Neural progenitor cell (in vitro differentiated cells): ENCODE measurements around the gene SMYD3. TPM values are rescaled to one million over a fixed set of nuclear protein-coding genes. Genes with fewer than 3 reads are reported as not detected.

Experiments used
- DNase-seq: peaks from one replicate; pipeline ENCODE4 v3.0.0-alpha.2; 2016; ENCODE audit warnings: low spot score
- H2AFZ ChIP-seq: fragments of 200-600 bp; sonication (generic); replicated peaks from 2 replicates; pipeline ENCODE4 v1.6.1; 2016; ENCODE audit warnings: antibody characterized with exemption
- H3F3A ChIP-seq: fragments of 200-600 bp; sonication (generic); 2 replicates; pipeline ENCODE4 v1.6.1; 2016; ENCODE audit warnings: antibody characterized with exemption, low read depth
- H3K27ac ChIP-seq: fragments of 200-600 bp; sonication (generic); 2 replicates; pipeline ENCODE4 v1.5.1; 2016; ENCODE audit warnings: mild to moderate bottlenecking
- H3K27me3 ChIP-seq: fragments of 200-600 bp; sonication (generic); 2 replicates; pipeline ENCODE4 v1.6.1; 2016; ENCODE audit warnings: mild to moderate bottlenecking, moderate library complexity
- H3K36me3 ChIP-seq: fragments of 200-600 bp; sonication (generic); 2 replicates; pipeline ENCODE4 v1.5.1; 2016
- H3K4me1 ChIP-seq: fragments of 200-600 bp; sonication (generic); 2 replicates; pipeline ENCODE4 v1.6.1; 2016; ENCODE audit warnings: mixed run types
- H3K4me2 ChIP-seq: fragments of 200-600 bp; sonication (generic); 2 replicates; pipeline ENCODE4 v1.6.1; 2016
- H3K4me3 ChIP-seq: fragments of 200-600 bp; sonication (generic); 2 replicates; pipeline ENCODE4 v1.5.1; 2016
- H3K79me2 ChIP-seq: fragments of 200-600 bp; sonication (generic); 2 replicates; pipeline ENCODE4 v1.6.1; 2016; ENCODE audit warnings: low read depth
- H3K9ac ChIP-seq: fragments of 200-600 bp; sonication (generic); 2 replicates; pipeline ENCODE4 v1.6.1; 2016
- H3K9me3 ChIP-seq: fragments of 200-600 bp; sonication (generic); 2 replicates; pipeline ENCODE4 v1.5.1; 2016; ENCODE audit warnings: low read depth
- H4K20me1 ChIP-seq: fragments of 200-600 bp; sonication (generic); 2 replicates; pipeline ENCODE4 v1.6.1; 2016; ENCODE audit warnings: low read depth
- H3K27ac Mint-ChIP-seq: 3 replicates; pipeline ENCODE4 v1.8.0; 2021; ENCODE audit warnings: mixed read lengths
- H3K27me3 Mint-ChIP-seq: 2 replicates; pipeline ENCODE4 v1.8.0; 2022; ENCODE audit warnings: low read depth, mild to moderate bottlenecking, inconsistent platforms, moderate library complexity, mixed read lengths; ENCODE audit not compliant: insufficient read depth
- H3K36me3 Mint-ChIP-seq: 3 replicates; pipeline ENCODE4 v1.8.0; 2021; ENCODE audit warnings: mixed read lengths
- H3K4me1 Mint-ChIP-seq: 3 replicates; pipeline ENCODE4 v1.8.0; 2021; ENCODE audit warnings: mixed read lengths
- H3K4me3 Mint-ChIP-seq: 3 replicates; pipeline ENCODE4 v1.8.0; 2021; ENCODE audit warnings: mild to moderate bottlenecking, moderate library complexity, mixed read lengths
- H3K9me3 Mint-ChIP-seq: 3 replicates; pipeline ENCODE4 v1.8.0; 2020; ENCODE audit warnings: mixed read lengths
- EZH2 ChIP-seq: fragments of 200-600 bp; sonication (generic); IDR thresholded peaks from 2 replicates; pipeline ENCODE4 v1.6.1; 2017; ENCODE audit warnings: antibody characterized with exemption, mild to moderate bottlenecking, moderate library complexity
- EZH2phosphoT487 ChIP-seq: fragments of 200-600 bp; sonication (generic); IDR thresholded peaks from 2 replicates; pipeline ENCODE4 v1.6.1; 2017; ENCODE audit warnings: antibody characterized with exemption
- total RNA-seq: library from RNA; depleted of rRNA; stranded (reverse); fragments of >200 nt; gene quantifications from 2 replicates; pipeline ENCODE4 v1.2.3, GENCODE V29; 2015; ENCODE audit warnings: low replicate concordance
- TF ChIP-seq, protein P1 (sequence below): fragments of 200-600 bp; sonication (generic); IDR thresholded peaks from 2 replicates; pipeline ENCODE4 v1.5.1; 2017; ENCODE audit warnings: antibody characterized with exemption, mild to moderate bottlenecking

The SMYD3 gene
- total RNA-seq, 1 donor from 2014 or later: 43.2 TPM

DNA sequence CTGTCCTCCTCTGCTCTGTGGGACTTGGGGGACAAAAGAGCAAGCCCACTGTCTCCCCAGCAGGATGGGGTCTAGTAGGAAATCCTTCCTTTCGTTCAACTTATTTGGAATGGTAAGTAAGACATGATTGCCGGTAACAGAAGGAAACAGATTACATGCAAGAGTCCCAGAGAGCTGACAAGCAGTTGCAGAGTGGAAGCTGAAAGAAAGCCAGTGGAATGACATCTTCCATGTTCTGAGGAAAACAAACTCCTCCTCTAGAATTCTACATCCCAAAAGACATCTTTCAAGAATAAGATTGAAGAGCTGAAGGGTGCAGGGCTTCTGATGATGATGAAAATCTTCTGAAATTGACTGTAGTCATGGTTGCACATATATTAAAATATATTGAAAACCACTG, 732.9 kb downstream of the SMYD3 start:
- no peak overlapping the region for H3K4me3 Mint-ChIP-seq
- Histone ChIP-seq H3K36me3 (no peaks in the 10 kb centered on the region), H4K20me1 (no peaks in the 10 kb centered on the region), H3K4me2 (no peak overlapping the region), H3K27ac (no peak overlapping the region), H3K79me2 (no peaks in the 10 kb centered on the region), H3K4me3 (no peak overlapping the region), H3K9me3 (no peaks in the 10 kb centered on the region), H3K4me1 (peaks cover 16% of the 10 kb centered on the region), H3K9ac (no peak overlapping the region), H2AFZ (no peak overlapping the region), H3F3A (no peaks in the 10 kb centered on the region), H3K27me3 (no peaks in the 10 kb centered on the region)
- no peak for TF ChIP-seq EZH2phosphoT487
- TF ChIP-seq, protein P1, sequence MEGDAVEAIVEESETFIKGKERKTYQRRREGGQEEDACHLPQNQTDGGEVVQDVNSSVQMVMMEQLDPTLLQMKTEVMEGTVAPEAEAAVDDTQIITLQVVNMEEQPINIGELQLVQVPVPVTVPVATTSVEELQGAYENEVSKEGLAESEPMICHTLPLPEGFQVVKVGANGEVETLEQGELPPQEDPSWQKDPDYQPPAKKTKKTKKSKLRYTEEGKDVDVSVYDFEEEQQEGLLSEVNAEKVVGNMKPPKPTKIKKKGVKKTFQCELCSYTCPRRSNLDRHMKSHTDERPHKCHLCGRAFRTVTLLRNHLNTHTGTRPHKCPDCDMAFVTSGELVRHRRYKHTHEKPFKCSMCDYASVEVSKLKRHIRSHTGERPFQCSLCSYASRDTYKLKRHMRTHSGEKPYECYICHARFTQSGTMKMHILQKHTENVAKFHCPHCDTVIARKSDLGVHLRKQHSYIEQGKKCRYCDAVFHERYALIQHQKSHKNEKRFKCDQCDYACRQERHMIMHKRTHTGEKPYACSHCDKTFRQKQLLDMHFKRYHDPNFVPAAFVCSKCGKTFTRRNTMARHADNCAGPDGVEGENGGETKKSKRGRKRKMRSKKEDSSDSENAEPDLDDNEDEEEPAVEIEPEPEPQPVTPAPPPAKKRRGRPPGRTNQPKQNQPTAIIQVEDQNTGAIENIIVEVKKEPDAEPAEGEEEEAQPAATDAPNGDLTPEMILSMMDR: no peak
- no peak for TF ChIP-seq EZH2
- DNase-seq: no peak
- H3K27ac Mint-ChIP-seq: no peak overlapping the region
- H3K9me3 Mint-ChIP-seq: peaks cover 2% of the 10 kb centered on the region
- H3K27me3 Mint-ChIP-seq: peaks cover 4% of the 10 kb centered on the region
- H3K36me3 Mint-ChIP-seq: no peaks in the 10 kb centered on the region
- peaks cover 4% of the 10 kb centered on the region for H3K4me1 Mint-ChIP-seq

DNA sequence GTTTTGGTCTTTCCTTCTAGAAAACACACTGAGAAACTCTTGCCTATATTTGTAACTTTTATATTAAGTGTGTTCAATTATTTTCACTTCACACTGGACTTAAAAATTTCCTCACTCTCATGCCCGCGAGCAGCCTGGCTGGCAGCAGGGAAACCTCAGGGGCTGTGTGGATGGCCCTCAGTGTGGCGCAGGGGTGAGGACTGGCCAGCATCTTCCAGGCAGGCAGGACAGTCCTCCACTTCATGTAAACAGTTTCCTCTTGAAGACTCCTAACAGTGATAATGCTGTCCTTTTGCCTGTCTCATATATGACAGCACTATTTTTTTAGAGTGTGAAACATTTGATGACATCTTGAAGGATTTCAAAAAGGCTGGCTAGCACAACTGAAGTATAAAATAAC, 733.7 kb downstream of the SMYD3 start:
- H3F3A ChIP-seq: no peaks in the 10 kb centered on the region
- H3K27ac ChIP-seq: no peak overlapping the region
- peaks cover 16% of the 10 kb centered on the region for H3K4me1 ChIP-seq
- no peaks in the 10 kb centered on the region for H3K36me3 Mint-ChIP-seq
- H3K9me3 ChIP-seq: no peaks in the 10 kb centered on the region
- H3K27me3 Mint-ChIP-seq: peaks cover 4% of the 10 kb centered on the region
- H3K79me2 ChIP-seq: no peaks in the 10 kb centered on the region
- H3K4me2 ChIP-seq: no peak overlapping the region
- no peak overlapping the region for H3K9ac ChIP-seq
- no peak for DNase-seq
- peaks cover 4% of the 10 kb centered on the region for H3K4me1 Mint-ChIP-seq
- no peaks in the 10 kb centered on the region for H3K27me3 ChIP-seq
- no peak overlapping the region for H3K4me3 ChIP-seq
- no peak overlapping the region for H3K27ac Mint-ChIP-seq
- H4K20me1 ChIP-seq: no peaks in the 10 kb centered on the region
- H3K4me3 Mint-ChIP-seq: no peak overlapping the region
- no peak overlapping the region for H2AFZ ChIP-seq
- H3K36me3 ChIP-seq: no peaks in the 10 kb centered on the region
- TF ChIP-seq, protein P1: no peak
- TF ChIP-seq EZH2: no peak
- TF ChIP-seq EZH2phosphoT487: no peak
- peaks cover 2% of the 10 kb centered on the region for H3K9me3 Mint-ChIP-seq

GRCh38 chr1:245772739-245773138, 734.3 kb downstream of the SMYD3 start:
- Histone ChIP-seq H4K20me1 (no peaks in the 10 kb centered on the region), H3K4me3 (no peak overlapping the region), H3F3A (no peaks in the 10 kb centered on the region), H2AFZ (no peak overlapping the region), H3K4me2 (no peak overlapping the region), H3K9me3 (no peaks in the 10 kb centered on the region), H3K36me3 (no peaks in the 10 kb centered on the region), H3K9ac (no peak overlapping the region), H3K27ac (no peak overlapping the region), H3K27me3 (no peaks in the 10 kb centered on the region), H3K79me2 (no peaks in the 10 kb centered on the region), H3K4me1 (peaks cover 16% of the 10 kb centered on the region)
- no peaks in the 10 kb centered on the region for H3K36me3 Mint-ChIP-seq
- H3K4me1 Mint-ChIP-seq: peaks cover 4% of the 10 kb centered on the region
- H3K27ac Mint-ChIP-seq: no peak overlapping the region
- no peak overlapping the region for H3K4me3 Mint-ChIP-seq
- DNase-seq: no peak
- peaks cover 4% of the 10 kb centered on the region for H3K27me3 Mint-ChIP-seq
- H3K9me3 Mint-ChIP-seq: peaks cover 2% of the 10 kb centered on the region
- TF ChIP-seq EZH2phosphoT487 (no peak), EZH2 (no peak)
- TF ChIP-seq, protein P1: no peak
